Adipose tissue (tissue), 3 donors: Measurements from ENCODE around the gene CITED4. TPM values are rescaled to one million over a fixed set of nuclear protein-coding genes. Genes with fewer than 3 reads are reported as not detected.

Experiments used
- H3K27ac ChIP-seq: one replicate; pipeline ENCODE4 v1.5.1; 2013; ENCODE audit warnings: low read depth, low read length
- WGBS, 3 donors: extraction: QIAGEN DNeasy Blood & Tissue Kit; methylation state at CpG; one replicate each; pipeline ENCODE4 v1.1.7; 2013; 5-methylcytosine and 5-hydroxymethylcytosine counted together
- polyA plus RNA-seq, 3 donors: library from polyadenylated mRNA; stranded (reverse); fragments of 200-250 nt; gene quantifications; one replicate each; pipeline ENCODE4 v1.2.3, GENCODE V29; 2013
- donor health status: healthy with polysubstance abuse.
- donor health status: Bipolar disorder and iron deficiency.
- donor health status: healthy.

Gene CITED4
- polyA plus RNA-seq, 3 donors, result 6.0 to 20.4 (median 10.2) TPM

DNA sequence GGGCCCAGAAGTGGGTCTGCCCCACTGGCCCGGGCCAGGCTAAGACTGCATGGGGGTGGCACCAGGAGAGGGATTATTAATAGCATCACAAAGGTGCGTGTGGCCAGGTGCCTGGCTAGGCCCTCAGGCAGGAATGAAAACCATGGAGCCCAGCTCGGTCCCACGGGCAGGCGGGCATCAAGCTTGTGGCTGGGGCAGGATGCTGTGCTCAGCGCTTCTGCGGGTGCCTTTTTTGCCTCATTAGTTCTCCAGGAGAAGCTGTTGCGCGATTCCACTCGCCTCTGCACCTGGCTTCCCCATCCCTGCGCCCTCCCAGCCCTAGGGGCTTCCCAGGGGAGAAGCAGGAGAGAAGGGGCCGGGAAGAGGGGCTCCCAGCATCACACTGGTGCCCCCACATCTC, 39.3 kb downstream of the CITED4 start:
- 94 to 97% (median 96%) methylated on average over 12 of the region's 12 CpGs for WGBS, 3 donors
- no peak overlapping the region for H3K27ac ChIP-seq

DNA sequence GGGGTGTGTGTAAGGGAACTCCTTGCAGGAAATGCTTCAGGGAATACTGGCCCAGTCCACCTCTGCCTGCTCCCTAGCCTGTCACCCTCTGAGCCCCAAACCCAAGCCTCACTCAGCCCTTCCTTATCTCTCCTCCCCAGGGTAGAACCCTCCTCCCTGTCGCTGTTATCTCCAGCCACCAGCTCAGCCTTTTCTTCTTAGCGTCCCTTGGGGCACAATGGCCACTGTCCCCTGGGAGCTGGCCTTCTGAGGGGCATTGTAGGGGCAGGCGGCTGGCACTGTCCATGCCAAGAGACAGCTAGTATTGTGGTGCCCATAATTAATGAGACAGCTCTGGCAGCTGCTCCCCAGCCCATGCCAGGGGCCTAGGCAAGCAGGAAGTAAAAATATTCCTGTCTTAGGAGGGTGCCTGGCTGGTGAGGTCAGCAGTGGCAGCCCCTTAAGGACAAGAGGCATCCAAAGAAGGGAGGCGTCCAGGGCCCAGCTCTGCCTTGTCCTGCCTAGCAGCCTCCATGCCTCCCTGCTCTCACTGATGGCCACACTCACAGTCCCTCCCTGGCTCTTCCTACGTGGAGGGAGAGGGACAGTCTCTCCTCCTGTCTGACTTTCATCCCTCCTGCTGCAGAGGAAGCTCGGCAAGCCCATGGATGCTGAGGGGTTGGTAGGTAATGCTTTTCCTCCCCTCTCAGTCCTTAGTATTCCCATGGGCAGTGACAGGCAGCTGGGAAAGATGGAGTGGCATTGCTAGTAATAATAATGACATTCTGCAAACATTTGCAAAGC, 41.1 kb downstream of the CITED4 start:
- no peak overlapping the region for H3K27ac ChIP-seq
- WGBS, 3 donors, result 60 to 75% (median 68%) methylated on average over 6 of the region's 6 CpGs

GRCh38 chr1:40820251-40820797, 41.8 kb downstream of the CITED4 start:
- 88 to 91% (median 89%) methylated on average over 3 of the region's 3 CpGs for WGBS, 3 donors
- no peak overlapping the region for H3K27ac ChIP-seq

DNA sequence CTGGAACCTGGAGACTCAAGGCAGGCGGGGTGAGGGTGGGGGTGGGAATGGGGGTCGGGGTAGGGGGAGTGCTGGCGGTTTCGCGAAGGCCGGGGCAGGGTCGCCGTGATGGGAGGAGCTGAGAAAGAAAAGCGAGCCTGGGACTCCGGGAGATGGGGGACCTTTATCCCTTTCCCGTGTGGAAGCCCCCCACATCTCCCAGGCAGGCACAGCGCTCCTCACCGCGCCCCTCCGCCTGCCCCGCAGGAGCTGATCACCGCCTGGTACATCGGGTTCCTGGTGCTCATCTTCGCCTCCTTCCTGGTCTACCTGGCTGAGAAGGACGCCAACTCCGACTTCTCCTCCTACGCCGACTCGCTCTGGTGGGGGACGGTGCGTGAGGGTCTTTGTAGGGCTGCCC, 43.1 kb downstream of the CITED4 start:
- 48 to 70% (median 51%) methylated on average over 19 to 26 of the region's 26 CpGs for WGBS, 3 donors
- no peak overlapping the region for H3K27ac ChIP-seq

GRCh38 chr1:40818264-40818961, 43.8 kb downstream of the CITED4 start:
- 2 to 9% (median 3%) methylated on average over 57 to 59 of the region's 59 CpGs for WGBS, 3 donors
- H3K27ac ChIP-seq, result no peak overlapping the region

GRCh38 chr1:40817791-40818263, 44.3 kb downstream of the CITED4 start:
- no peak overlapping the region for H3K27ac ChIP-seq
- 36 to 45% (median 38%) methylated on average over 19 of the region's 19 CpGs for WGBS, 3 donors

DNA sequence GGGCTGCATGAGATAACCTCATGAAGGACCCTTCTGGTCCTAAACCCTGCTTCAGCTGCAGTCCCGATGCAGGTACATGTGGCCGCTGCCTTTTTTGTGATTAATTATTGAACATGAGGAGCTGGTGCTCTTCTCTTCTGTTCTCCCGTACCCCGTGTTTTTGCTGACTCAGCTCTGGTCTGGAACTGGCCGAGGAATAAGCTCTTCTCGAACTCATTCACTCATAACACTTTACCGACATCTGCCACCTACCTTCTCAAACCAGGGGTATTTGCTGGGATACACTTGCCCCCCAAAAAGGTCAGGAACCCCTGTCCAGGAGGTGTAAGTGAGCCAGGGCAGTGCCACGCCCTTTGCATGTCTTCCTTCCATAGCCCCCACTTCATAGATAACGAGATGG, 46.7 kb downstream of the CITED4 start:
- no peak overlapping the region for H3K27ac ChIP-seq
- 67 to 77% (median 73%) methylated on average over 9 of the region's 9 CpGs for WGBS, 3 donors

Other genes with a start within 250 kb of the CITED4 start
- under 1 TPM; 0.21 to 0.79 (median 0.36) TPM for gene RIMS3, start 196.7 kb downstream of the CITED4 start, polyA plus RNA-seq
- 10 to 100 TPM; 26.5 to 32.9 (median 26.9) TPM for gene NFYC, start 170.7 kb downstream of the CITED4 start, polyA plus RNA-seq
- under 1 TPM; 0.67 to 0.88 (median 0.70) TPM for gene KCNQ4, start 78.6 kb downstream of the CITED4 start, polyA plus RNA-seq
- 10 to 100 TPM in 1 of 3 donors, 1 to 10 TPM in 2; 4.1 to 12.4 (median 6.6) TPM for gene CTPS1, start 117.3 kb upstream of the CITED4 start, polyA plus RNA-seq
- gene SLFNL1, start 159.4 kb upstream of the CITED4 start, polyA plus RNA-seq, result under 1 TPM; 0.07 to 0.34 (median 0.22) TPM